ENCODE measurements around the gene SLC25A45.
A peak's percentile ranks its signal among the peaks of the same experiment; 100 is the strongest.

SLC25A45 gene

DNA sequence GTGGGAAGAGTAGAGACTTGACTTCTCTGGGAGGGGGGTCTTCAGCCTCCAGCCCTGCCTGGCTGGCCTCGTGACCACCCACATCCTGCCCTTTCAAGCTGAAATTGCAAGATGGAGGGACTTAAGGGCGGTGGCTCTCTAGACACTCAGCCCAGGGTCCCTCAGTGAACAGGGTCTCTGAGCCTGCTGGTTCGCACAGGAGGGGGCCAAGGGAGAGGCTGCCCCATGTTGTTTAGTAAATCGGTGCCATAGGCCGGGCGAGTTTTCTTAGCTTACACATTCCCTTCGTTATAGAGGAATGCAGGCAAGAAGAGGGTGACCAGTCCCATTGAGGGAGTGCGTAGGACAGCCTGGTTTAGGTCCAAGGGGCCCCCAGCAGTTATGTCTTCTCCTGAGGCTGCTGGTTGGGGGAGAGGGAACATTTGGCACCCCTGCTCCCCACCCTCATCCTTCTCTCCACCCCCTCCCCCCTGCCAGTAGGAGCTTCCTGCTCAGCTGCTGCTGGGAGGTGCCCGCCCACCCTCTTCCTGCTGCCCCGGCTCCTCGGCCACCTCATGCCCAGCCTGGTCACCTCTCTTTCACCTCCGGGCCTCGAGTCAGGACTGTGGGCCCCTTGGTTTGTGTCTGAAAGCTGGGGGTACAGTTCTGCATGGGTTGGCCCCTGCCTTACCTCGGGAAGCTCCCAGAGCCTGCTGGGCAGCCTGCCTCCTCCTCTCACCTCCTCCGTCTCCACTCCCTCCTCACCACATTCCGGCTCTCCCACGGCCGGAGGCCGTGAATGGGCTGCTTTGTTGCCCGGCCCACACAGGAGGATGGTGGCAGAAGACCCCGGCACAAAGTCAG, 7.9 kb upstream of the SLC25A45 start:
- ATAC-seq (ENCODE audit: low read depth) = peak; percentile 27; the same call in 1 of the 3 replicates
- H3K36me3 ChIP-seq (ENCODE audit: low read depth) = peaks cover 19% of the 10 kb centered on the region
- no peak for DNase-seq (ENCODE audit: low spot score)
- H3K27ac ChIP-seq (ENCODE audit: poor library complexity, severe bottlenecking) = peak overlapping the region; percentile 47
- peaks cover 10% of the 10 kb centered on the region for H3K4me1 ChIP-seq (ENCODE audit: insufficient read depth, poor library complexity, severe bottlenecking)
- H3K4me3 ChIP-seq (ENCODE audit: severe bottlenecking) = no peak overlapping the region
- H3K27me3 ChIP-seq (ENCODE audit: insufficient read depth, poor library complexity, severe bottlenecking) = no peaks in the 10 kb centered on the region
- no peaks in the 10 kb centered on the region for H3K9me3 ChIP-seq (ENCODE audit: severe bottlenecking)
- TF ChIP-seq, protein P1, sequence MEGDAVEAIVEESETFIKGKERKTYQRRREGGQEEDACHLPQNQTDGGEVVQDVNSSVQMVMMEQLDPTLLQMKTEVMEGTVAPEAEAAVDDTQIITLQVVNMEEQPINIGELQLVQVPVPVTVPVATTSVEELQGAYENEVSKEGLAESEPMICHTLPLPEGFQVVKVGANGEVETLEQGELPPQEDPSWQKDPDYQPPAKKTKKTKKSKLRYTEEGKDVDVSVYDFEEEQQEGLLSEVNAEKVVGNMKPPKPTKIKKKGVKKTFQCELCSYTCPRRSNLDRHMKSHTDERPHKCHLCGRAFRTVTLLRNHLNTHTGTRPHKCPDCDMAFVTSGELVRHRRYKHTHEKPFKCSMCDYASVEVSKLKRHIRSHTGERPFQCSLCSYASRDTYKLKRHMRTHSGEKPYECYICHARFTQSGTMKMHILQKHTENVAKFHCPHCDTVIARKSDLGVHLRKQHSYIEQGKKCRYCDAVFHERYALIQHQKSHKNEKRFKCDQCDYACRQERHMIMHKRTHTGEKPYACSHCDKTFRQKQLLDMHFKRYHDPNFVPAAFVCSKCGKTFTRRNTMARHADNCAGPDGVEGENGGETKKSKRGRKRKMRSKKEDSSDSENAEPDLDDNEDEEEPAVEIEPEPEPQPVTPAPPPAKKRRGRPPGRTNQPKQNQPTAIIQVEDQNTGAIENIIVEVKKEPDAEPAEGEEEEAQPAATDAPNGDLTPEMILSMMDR (IDR thresholded peaks at IDR 0.05; ENCODE audit: poor library complexity, severe bottlenecking) = no peak

DNA sequence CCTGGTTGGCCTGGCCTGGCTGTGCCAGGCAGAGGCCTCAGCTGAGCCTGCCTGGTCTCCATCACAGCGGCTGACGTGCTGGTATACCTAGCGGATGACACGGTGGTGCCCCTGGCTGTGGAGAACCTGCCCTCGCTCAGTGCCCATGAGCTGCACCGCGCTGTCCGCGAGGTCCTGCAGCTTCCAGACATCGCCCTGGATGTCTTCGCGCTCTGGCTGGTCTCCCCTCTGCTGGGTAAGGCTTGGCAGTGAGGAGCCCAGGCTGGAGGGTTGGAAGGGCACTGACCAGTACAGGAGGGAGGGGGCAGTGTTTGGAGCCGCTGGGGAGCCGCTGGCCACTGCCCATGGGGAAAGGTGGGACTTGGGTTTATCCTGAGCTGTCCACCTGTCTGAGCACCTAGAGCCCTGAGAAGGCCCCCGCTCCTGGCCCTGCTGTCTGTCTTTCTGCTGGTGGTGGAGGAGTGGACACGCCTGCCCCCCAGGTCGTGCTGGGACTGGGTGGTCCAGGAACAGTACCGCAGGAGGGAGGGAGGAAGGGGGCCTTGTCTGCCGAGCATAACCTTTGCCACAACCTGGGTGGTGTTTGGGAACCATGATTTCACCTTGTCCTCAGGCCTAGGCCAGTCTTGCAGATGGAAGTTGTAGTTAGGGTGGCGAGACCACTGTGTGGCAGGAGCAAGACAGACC, 7.0 kb upstream of the SLC25A45 start:
- no peak overlapping the region for H3K4me3 ChIP-seq (ENCODE audit: severe bottlenecking)
- H3K27ac ChIP-seq (ENCODE audit: poor library complexity, severe bottlenecking) = no peak overlapping the region
- ATAC-seq (ENCODE audit: low read depth) = no peak

DNA sequence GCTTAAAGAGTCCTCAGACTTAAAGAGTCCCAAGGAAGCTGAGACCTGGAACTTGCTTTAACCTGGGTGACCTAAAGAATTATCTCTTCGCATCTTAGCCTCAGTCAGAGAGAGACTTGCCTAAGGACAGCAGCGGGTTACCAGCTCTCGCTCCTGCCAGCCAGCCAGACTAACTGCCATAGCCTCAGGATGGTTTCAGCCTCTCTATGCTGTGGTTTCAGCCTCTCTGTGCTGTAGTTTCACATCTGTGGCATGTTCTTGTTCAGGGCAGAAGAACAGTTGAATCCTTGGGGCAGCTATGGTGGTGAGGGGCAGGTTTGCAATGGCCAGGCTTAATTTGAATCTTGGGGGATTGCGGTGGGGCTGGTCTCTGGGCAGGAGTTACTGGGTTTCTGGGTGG, 6.3 kb upstream of the SLC25A45 start:
- H3K9me3 ChIP-seq (ENCODE audit: severe bottlenecking) = no peaks in the 10 kb centered on the region
- no peak for DNase-seq (ENCODE audit: low spot score)
- no peak for ATAC-seq (ENCODE audit: low read depth)
- no peak overlapping the region for H3K4me3 ChIP-seq (ENCODE audit: severe bottlenecking)
- H3K27ac ChIP-seq (ENCODE audit: poor library complexity, severe bottlenecking) = peak overlapping the region; percentile 97
- peaks cover 10% of the 10 kb centered on the region for H3K4me1 ChIP-seq (ENCODE audit: insufficient read depth, poor library complexity, severe bottlenecking)
- TF ChIP-seq, protein P1 (IDR thresholded peaks at IDR 0.05; ENCODE audit: poor library complexity, severe bottlenecking) = no peak
- no peaks in the 10 kb centered on the region for H3K27me3 ChIP-seq (ENCODE audit: insufficient read depth, poor library complexity, severe bottlenecking)
- peaks cover 8% of the 10 kb centered on the region for H3K36me3 ChIP-seq (ENCODE audit: low read depth)

More for the DNA sequence above, 7.0 kb upstream of the SLC25A45 start:
- no peak for DNase-seq (ENCODE audit: low spot score)
- Histone ChIP-seq H3K9me3 (ENCODE audit: severe bottlenecking) (no peaks in the 10 kb centered on the region), H3K36me3 (ENCODE audit: low read depth) (peaks cover 14% of the 10 kb centered on the region), H3K27me3 (ENCODE audit: insufficient read depth, poor library complexity, severe bottlenecking) (no peaks in the 10 kb centered on the region), H3K4me1 (ENCODE audit: insufficient read depth, poor library complexity, severe bottlenecking) (peaks cover 10% of the 10 kb centered on the region)
- TF ChIP-seq, protein P1 (IDR thresholded peaks at IDR 0.05; ENCODE audit: poor library complexity, severe bottlenecking) = no peak

DNA sequence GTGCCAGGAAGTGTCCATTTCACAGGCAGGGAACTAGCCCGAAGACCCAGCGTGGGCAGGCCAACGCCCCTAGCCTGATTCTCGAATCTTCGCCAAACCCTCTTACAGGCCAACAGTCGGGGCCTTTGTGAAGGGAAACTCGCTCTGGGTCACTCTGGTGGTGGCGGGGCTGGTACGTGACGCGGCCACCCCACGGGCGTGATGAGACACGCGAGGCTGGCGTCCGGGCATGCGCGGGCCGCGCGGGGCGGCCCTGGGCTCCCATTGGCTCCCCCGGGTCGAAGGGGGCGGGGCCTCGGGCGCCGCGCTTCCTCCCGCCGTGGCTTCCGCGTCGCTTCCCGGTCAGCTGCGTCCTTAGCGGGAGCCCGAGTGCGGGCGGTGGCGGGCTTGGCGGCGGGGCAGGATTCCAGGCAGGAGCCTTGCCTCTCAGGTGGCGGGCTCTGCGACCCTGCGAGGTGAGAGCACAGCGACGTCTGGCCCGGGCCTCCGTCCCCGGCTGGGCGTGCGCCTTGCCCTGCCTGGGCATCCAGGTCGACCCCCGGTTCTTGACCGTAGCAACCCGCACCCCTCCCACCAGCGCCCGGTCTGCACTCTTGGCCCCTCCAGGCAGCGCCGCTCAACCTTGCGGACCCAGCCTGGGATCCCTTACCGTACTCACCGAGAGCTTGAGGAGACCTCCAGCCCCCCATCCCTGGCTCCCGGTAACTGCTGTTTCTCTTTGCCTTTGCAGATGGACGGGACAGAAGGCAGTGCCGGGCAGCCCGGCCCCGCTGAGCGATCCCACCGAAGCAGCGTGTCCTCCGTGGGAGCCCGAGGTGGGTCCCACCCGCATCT, 4.1 kb upstream of the SLC25A45 start, which contains the start of gene FRMD8:
Gene FRMD8 (plus strand): TSS at position 331 of the 834 bp plus-strand sequence. CDS start 400 bp downstream, at position 731.
- H3K27ac ChIP-seq (ENCODE audit: poor library complexity, severe bottlenecking) = peak within 1 kb of the TSS; percentile 97

More for the DNA sequence above, 4.1 kb upstream of the SLC25A45 start, which contains the start of gene FRMD8:
- Histone ChIP-seq H3K27me3 (ENCODE audit: insufficient read depth, poor library complexity, severe bottlenecking) (no peaks in the 10 kb centered on the region), H3K4me1 (ENCODE audit: insufficient read depth, poor library complexity, severe bottlenecking) (peaks cover 19% of the 10 kb centered on the region), H3K4me3 (ENCODE audit: severe bottlenecking) (peak within 1 kb of the TSS; percentile 59), H3K36me3 (ENCODE audit: low read depth) (peaks cover 1% of the 10 kb centered on the region), H3K9me3 (ENCODE audit: severe bottlenecking) (no peaks in the 10 kb centered on the region)
- TF ChIP-seq, protein P1 (IDR thresholded peaks at IDR 0.05; ENCODE audit: poor library complexity, severe bottlenecking) = no peak
- DNase-seq (ENCODE audit: low spot score) = peak; percentile 77
- peak; percentile 31 for ATAC-seq (ENCODE audit: low read depth)
